Ovary (tissue), 9 donors: ENCODE measurements around the gene TRIM42. TPM values are rescaled to one million over a fixed set of nuclear protein-coding genes. Genes with fewer than 3 reads are reported as not detected.

Experiments used
- DNase-seq, 5 donors: peaks; one replicate each; pipeline ENCODE4 v3.0.0-alpha.2; 2019 to 2020
- H3K27ac ChIP-seq, 2 donors: fragments of 200-600 bp; one replicate each; pipeline versions ENCODE4 v1.5.1 to v1.8.0; 2019 to 2022
- H3K27me3 ChIP-seq: fragments of 200-600 bp; one replicate; pipeline ENCODE4 v1.8.0; 2022
- H3K36me3 ChIP-seq: fragments of 200-600 bp; sonication (generic); one replicate; pipeline ENCODE4 v1.5.1; 2019
- H3K4me1 ChIP-seq: one replicate; pipeline ENCODE4 v1.8.1; 2013; ENCODE audit warnings: mild to moderate bottlenecking, moderate library complexity; ENCODE audit not compliant: insufficient read depth
- H3K4me3 ChIP-seq: fragments of 200-600 bp; sonication (generic); one replicate; pipeline ENCODE4 v1.5.1; 2017
- H3K9me3 ChIP-seq, 2 donors: fragments of 200-600 bp in 1 of 2; sonication (generic) in 1 of 2; one replicate each; pipeline versions ENCODE4 v1.5.1 to v1.8.1; 2013 to 2019; ENCODE audit warnings: mild to moderate bottlenecking in 1 of 2, moderate library complexity in 1 of 2
- CTCF ChIP-seq, 3 donors: fragments of 450-650 bp in 2 of 3; fragments of 200-600 bp in 1 of 3; IDR thresholded peaks; one replicate each; pipeline versions ENCODE4 v1.5.1 to v1.8.0; 2016 to 2022; ENCODE audit warnings: antibody characterized with exemption in 3 of 3, mild to moderate bottlenecking in 1 of 3
- EP300 ChIP-seq: sonication (generic); formaldehyde crosslinking; IDR thresholded peaks from one replicate; pipeline ENCODE4 v1.6.1; 2017; ENCODE audit warnings: antibody characterized with exemption
- POLR2A ChIP-seq: fragments of 450-650 bp; IDR thresholded peaks from one replicate; pipeline ENCODE4 v1.6.1; 2017; ENCODE audit warnings: antibody characterized with exemption, mild to moderate bottlenecking, moderate library complexity
- WGBS, 3 donors: extraction: QIAGEN DNeasy Blood & Tissue Kit in 1 of 3; methylation state at CpG; one replicate each; pipeline versions ENCODE4 v1.1.5 to v1.1.7; 2013 to 2017; 5-methylcytosine and 5-hydroxymethylcytosine counted together
- intact Hi-C, 4 donors: fragments of 100-400 bp; cut with DNase I; formaldehyde crosslinking; loops; one replicate each; pipeline versions ENCODE4 v1.11.0 to v1.15.1; 2022 to 2023
- polyA plus RNA-seq, 2 donors: library from polyadenylated mRNA; stranded (reverse); fragments of 200-250 nt in 1 of 2; fragments of 350-450 nt in 1 of 2; fragmentation: Illumina TruSeq in 1 of 2; extraction: RNeasy Lipid Tissue Mini Kit (QIAGEN cat#74804) in 1 of 2; gene quantifications; one replicate each; pipeline ENCODE4 v1.2.3, GENCODE V29; 2013 to 2014
- total RNA-seq, 7 donors: library from RNA; depleted of rRNA in 2 of 7; stranded (reverse); fragments of >200 nt in 2 of 7; fragmentation: NEBNext Ultra II Directional in 3 of 7; extraction: Animal tissue kit (Norgen Biotek cat#: 25700) in 3 of 7; gene quantifications; one replicate each; pipeline versions ENCODE4 v1.1.0 to v1.2.4, GENCODE V29; 2016 to 2023
- donor health status: DM: no; HTN: no; CAD: no; lungs with moderate emphysema.
- donor health status: DM: no; HTN: no; CAD: no.
- donor health status: Bipolar disorder and iron deficiency.
- donor health status: DM: yes; HTN: yes; CAD: no.
- donor health status: DM: no; HTN: no; CAD: no.
- donor health status: DM: yes; HTN: yes; CAD: no.

The TRIM42 gene
- total and polyA plus RNA-seq, 9 donors = not detected

- no peak for DNase-seq
- H3K36me3 ChIP-seq = no peaks in the 10 kb centered on the region
- no peak overlapping the region for H3K4me3 ChIP-seq
- H3K9me3 ChIP-seq = no peaks in the 10 kb centered on the region
- 90 to 97% (median 97%) methylated on average over 2 of the region's 2 CpGs for WGBS, 3 donors
- H3K4me1 ChIP-seq = no peaks in the 10 kb centered on the region
- TF ChIP-seq CTCF (IDR thresholded peaks at IDR 0.05) (no peak), EP300 (no peak), POLR2A (no peak)
- intact Hi-C loops = no loop called here
- no peak overlapping the region for H3K27ac ChIP-seq
- no peaks in the 10 kb centered on the region for H3K27me3 ChIP-seq
These were observed 9.1 kb downstream of the TRIM42 start for GRCh38 chr3:140686948-140687347.

- Histone ChIP-seq H3K27ac (no peak overlapping the region), H3K36me3 (no peaks in the 10 kb centered on the region), H3K4me1 (no peaks in the 10 kb centered on the region), H3K4me3 (no peak overlapping the region), H3K9me3 (no peaks in the 10 kb centered on the region), H3K27me3 (no peaks in the 10 kb centered on the region)
- intact Hi-C loops = no loop called here
- 63 to 70% (median 65%) methylated on average over 5 of the region's 5 CpGs for WGBS, 3 donors
- no peak for DNase-seq
- no peak for TF ChIP-seq EP300
- no peak for TF ChIP-seq POLR2A
- no peak for TF ChIP-seq CTCF (IDR thresholded peaks at IDR 0.05)
These were observed 17.6 kb downstream of the TRIM42 start for GRCh38 chr3:140695361-140696061.

DNA sequence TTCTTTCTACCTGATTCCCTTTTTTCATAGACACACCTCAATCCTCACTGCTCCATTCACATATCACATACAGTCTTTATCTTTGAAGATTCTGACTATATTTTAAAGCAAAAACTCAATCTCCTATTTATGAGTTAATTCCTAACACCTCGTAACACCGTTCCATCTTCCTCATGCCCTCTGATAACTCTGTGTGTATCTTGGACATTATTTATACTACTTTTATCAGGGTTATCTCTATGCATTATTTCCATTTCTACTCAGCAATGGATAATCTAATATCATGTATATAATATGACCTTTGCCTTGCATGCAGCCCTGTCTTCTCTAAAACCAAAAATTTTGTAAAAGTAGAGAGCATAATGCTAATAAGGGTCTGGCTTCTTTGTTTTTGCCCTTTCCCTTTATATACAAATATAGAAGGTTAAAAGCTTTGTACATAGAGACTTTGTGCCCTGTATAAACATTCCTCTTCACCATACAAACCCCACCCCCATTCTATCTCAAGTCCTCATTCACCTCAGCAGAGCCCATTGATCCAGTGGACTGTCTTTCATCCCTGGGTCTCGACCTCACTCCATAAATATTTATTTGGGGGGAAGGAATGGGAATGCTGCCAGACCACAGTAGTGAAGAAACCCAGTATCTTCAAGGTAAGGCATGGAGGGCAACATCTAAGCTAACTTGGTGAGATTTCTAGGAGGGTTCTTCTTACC is 21.8 kb downstream of the TRIM42 start:
- TF ChIP-seq CTCF (IDR thresholded peaks at IDR 0.05) (no peak), EP300 (no peak), POLR2A (no peak)

DNA sequence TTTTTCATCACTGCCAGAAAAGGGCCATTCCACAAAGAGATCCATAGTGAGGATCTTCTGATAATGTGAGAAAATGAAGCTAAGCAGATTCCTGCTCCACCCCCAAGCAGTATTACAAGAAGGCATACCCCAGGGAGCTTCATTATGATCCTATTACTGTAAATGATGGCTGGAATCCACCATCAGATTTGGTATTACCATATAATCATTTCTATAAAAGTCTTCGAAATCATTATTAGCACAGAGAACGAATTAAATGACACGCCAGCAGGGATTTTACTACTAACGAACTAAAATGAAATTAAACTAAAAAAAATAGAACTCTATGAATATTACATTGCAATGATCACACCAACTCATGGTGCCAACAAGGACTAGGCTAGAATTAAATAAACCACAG is 24.4 kb downstream of the TRIM42 start:
- DNase-seq = no peak
- Histone ChIP-seq H3K4me1 (no peaks in the 10 kb centered on the region), H3K27ac (no peak overlapping the region), H3K27me3 (no peaks in the 10 kb centered on the region), H3K4me3 (no peak overlapping the region), H3K9me3 (peaks cover 0 to 8% of the 10 kb centered on the region in 2 donors), H3K36me3 (no peaks in the 10 kb centered on the region)
- WGBS, 3 donors = 95 to 98% (median 96%) methylated on average over 4 of the region's 4 CpGs
- TF ChIP-seq CTCF (IDR thresholded peaks at IDR 0.05) (no peak), POLR2A (no peak), EP300 (no peak)
- intact Hi-C loops = no loop called here

More for the DNA sequence above, 21.8 kb downstream of the TRIM42 start:
- 74 to 83% (median 77%) methylated on average over 3 of the region's 3 CpGs for WGBS, 3 donors
- H3K36me3 ChIP-seq = no peaks in the 10 kb centered on the region
- no peaks in the 10 kb centered on the region for H3K9me3 ChIP-seq
- intact Hi-C loops = no loop called here
- H3K27me3 ChIP-seq = no peaks in the 10 kb centered on the region
- DNase-seq = no peak
- H3K4me3 ChIP-seq = no peak overlapping the region
- no peaks in the 10 kb centered on the region for H3K4me1 ChIP-seq
- H3K27ac ChIP-seq = no peak overlapping the region
